ELR (cell line): ENCODE results near the gene TEX2.
A peak's percentile ranks its signal among the peaks of the same experiment; 100 is the strongest.

Experiments used
- DNase-seq: peaks from one replicate; pipeline ENCODE4 v3.0.0-alpha.2; 2015; ENCODE audit warnings: low read depth

The TEX2 gene, protein sequence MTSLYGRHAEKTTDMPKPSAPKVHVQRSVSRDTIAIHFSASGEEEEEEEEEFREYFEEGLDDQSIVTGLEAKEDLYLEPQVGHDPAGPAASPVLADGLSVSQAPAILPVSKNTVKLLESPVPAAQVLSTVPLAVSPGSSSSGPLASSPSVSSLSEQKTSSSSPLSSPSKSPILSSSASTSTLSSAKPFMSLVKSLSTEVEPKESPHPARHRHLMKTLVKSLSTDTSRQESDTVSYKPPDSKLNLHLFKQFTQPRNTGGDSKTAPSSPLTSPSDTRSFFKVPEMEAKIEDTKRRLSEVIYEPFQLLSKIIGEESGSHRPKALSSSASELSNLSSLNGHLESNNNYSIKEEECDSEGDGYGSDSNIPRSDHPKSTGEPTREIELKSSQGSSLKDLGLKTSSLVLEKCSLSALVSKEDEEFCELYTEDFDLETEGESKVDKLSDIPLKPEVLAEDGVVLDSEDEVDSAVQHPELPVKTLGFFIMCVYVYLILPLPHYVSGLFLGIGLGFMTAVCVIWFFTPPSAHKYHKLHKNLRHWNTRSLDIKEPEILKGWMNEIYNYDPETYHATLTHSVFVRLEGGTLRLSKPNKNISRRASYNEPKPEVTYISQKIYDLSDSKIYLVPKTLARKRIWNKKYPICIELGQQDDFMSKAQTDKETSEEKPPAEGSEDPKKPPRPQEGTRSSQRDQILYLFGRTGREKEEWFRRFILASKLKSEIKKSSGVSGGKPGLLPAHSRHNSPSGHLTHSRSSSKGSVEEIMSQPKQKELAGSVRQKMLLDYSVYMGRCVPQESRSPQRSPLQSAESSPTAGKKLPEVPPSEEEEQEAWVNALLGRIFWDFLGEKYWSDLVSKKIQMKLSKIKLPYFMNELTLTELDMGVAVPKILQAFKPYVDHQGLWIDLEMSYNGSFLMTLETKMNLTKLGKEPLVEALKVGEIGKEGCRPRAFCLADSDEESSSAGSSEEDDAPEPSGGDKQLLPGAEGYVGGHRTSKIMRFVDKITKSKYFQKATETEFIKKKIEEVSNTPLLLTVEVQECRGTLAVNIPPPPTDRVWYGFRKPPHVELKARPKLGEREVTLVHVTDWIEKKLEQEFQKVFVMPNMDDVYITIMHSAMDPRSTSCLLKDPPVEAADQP

GRCh38 chr17:64263000-64263766 lies at the start of gene TEX2:
TSS of gene TEX2 (minus strand) at chr17:64263260. CDS start at chr17:64214217, 49,043 bp downstream.
- DNase-seq = peak; percentile 93

DNA sequence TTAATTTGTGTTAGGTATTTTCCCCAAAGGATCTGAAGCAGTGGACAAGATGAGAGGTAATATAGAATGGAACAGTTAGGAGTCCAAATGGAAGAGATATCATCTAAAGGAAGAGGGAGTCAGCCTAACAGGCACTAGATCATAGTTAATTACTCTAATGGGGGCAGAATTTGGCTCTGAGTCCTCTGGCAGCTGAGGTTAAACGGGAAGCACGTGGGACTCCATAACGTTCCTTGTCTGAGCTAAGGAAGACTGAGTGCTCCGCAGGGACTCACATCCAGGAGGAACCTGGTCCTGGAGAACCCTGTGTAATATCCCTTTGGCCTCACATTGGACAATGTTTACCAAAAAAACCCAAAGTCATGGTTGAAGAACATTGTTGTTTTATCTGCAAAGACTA lies 46.6 kb upstream of the TEX2 start:
- no peak for DNase-seq

DNA sequence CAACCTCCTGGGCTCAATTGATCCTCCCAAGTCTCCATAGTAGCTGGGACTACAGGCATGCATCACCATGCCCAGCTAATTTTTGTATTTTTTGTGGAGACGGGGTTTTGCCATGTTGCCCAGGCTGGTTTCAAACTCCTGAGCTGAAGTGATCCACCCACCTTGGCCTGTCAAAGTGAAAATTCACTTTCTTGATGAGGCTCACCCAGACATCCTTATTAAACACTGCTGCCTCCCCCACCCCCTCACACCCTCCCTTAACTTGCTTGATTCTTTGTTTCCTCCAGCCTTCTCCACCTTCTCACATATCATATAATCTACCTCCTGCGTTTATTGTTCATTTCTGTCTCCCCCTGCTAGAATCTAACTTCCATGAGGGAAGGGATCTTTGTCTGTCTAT lies 46.0 kb upstream of the TEX2 start:
- DNase-seq = no peak

GRCh38 chr17:64306850-64307463 lies 43.9 kb upstream of the TEX2 start:
- DNase-seq = peak; percentile 75

DNA sequence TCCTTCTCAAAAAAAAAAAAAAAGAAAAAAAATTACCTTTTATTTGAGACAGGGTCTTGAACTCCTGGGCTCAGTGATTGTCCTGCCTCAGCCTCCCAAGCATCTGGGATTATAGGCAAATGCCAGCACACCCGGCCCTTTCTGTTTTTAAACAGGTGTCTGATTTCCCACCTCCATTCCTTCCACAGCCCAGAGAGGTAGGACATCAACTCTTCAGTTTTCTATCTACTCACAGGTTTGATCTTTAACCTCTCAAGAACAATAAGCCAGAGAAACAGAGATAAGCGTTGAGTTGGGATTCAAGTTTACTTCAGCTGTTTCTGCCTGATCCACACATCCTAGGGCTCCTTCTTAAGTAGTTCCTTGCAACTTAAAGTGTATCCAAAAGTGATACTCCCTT lies 41.5 kb upstream of the TEX2 start:
- no peak for DNase-seq

DNA sequence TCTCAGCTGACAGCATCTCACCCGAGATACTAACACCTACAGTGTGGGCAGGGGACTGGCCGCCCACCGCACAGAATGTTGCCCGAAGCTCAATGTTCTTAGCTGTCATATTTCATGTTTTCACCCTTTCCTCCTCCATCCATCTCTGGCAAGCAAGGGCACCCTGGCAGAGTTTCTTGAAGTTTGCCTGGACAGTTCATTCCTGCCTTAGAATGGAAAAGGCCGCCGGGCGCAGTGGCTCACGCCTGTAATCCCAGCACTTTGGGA lies 37.6 kb upstream of the TEX2 start:
- DNase-seq = no peak

DNA sequence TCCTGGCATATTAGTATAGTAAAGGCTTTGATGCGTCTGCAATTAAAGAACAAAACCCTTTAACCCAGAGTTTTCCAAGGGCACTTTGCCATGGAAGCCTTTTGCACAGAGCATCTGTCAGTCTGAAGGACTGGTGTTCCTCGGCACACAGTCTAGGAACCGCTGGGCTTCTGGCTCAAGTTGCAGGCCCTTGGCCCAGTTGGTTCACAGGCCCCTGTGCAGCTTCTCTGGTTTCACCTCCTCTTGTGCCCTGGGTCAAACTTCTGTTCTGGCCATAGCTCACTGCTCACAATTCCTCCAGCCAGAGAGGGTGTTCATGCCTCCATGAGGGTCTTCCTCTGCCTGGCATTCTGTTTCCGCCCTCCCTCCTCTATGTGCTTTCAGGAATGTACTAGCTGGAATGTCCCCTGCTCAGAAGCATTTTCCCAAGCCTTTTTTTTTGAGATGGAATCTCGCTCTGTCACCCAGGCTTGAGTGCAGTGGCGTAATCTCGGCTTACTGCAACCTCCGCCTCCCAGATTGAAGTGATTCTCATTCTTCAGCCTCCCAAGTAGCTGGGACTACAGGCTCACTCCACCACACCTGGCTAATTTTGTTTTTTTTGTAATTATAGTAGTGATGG lies 34.5 kb upstream of the TEX2 start:
- no peak for DNase-seq

GRCh38 chr17:64296246-64296645 lies 33.2 kb upstream of the TEX2 start:
- DNase-seq = no peak

GRCh38 chr17:64295146-64295545 lies 32.1 kb upstream of the TEX2 start:
- DNase-seq = no peak

DNA sequence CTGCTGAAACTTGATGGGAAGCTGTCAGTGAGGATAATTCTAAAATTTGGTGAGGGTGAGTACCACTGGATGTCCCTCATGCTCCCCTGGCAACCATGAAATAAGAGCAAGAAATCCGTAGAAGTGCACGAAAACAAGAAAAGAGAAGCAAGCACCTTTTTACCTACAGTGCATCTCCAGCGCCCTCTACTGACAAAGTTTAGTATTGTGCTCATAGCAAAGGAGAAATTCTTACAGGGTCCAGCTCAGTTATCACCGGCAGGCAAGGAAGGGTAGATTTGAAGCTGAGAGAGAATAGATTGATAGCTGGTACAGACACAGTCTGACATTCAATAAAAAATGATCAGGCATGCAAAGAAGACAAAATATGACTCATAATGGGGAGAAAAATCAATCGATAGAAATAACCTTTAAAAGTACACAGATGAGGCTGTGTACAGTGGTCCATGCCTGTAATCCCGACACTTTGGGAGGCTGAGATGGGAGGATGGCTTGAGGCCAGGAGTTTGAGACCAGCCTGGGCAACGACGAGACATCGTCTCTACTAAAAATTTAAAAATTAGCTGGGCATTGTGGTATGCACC lies 28.3 kb upstream of the TEX2 start:
- DNase-seq = peak; percentile 51

DNA sequence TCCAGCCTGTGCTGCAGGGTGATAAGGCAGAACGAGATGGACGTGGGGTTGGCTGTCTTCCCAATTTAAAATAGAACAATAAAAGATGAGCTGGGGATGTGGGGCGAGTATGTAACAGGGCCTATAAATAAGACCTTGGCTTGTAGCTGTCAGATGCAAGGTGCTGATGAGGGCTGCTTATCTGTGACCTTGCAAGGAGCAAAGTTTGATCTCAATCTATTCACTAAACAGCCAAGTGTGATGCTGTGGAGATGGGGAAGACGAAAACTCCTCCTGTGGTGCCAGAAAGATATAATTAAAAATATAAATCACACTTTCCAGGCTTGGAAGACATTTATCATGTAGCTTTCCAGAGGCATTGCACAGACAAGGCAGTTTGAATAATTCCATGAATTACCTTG lies 26.7 kb upstream of the TEX2 start:
- DNase-seq = no peak

DNA sequence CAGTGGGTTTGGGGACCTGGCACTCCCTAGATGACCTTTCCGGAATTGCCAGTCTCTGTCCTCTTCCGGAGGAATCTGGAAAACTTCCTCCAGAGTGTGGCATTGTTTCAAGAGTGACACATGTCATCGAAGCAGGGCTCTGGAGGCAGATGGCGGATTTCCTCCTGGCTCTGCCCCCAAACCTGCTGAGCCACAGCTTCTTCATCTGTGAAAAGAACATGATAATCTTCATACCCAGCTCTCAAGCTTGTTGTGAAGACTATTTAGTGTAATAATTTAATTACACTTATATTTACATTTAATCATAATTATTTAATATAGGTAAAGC lies 19.7 kb upstream of the TEX2 start:
- DNase-seq = no peak

GRCh38 chr17:64281962-64282752 lies 19.1 kb upstream of the TEX2 start:
- peak; percentile 86 for DNase-seq

GRCh38 chr17:64278614-64279013 lies 15.6 kb upstream of the TEX2 start:
- DNase-seq = peak; percentile 90

DNA sequence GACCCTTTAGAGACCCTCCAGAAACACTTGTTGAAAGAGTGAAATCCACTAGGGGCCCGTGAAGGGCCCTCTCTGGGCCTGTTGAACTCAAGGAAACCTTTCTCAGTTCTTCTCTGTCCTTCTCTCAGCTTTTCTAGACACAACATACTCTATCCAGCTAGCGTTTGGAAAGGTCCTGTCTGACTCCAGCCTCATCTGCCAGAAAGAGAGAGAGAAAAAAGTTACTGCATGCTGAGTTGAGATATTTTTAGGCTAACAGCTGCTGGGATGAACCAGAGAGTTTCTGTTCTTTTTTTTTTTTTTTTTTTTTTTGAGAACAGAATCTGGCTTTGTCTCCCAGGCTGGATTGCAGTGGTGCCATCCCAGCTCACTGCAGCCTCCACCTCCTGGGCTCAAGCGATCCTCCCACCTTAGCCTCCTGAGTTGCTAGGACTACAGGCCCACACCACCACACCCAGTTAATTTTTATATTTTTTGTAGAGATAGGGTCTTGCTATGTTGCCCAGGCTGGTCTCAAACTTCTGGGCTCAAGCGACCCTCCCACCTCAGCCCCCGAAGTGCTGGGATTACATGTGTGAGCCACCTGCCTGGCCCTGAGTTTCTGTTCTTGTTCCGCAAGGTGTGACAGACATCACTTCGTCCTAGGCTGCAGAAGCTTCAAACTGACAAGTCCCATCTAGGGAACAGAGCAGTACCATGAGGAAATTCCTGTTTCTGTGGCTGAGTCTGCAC lies 14.9 kb upstream of the TEX2 start:
- no peak for DNase-seq

GRCh38 chr17:64276961-64277505 lies 14.0 kb upstream of the TEX2 start:
- no peak for DNase-seq

GRCh38 chr17:64275016-64275415 lies 12.0 kb upstream of the TEX2 start:
- DNase-seq = no peak

DNA sequence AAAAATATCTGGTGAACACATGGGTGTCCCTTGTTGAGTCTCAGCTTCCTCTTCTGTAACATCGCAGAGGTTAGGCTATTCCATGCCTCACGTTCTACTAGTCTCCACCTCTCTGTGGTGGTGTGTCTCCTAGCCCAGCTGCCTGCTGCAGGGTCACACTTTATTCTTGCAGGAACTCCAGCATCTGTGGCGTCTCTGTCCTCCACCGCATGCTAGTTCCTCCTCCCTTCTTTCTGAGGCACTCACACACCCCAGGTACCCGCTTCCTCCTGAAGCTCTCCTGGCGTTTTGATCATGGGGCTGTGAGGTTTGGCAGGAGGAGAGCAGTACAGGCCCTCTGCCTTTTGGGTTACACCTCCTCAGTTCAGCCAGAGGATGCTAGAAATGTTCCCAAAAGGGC lies 9.9 kb upstream of the TEX2 start:
- no peak for DNase-seq

GRCh38 chr17:64270885-64271284 lies 7.8 kb upstream of the TEX2 start:
- no peak for DNase-seq
